Liver (tissue), 9 donors: ENCODE data around the gene PPP1R14D. TPM values are rescaled to one million over a fixed set of nuclear protein-coding genes. Genes with fewer than 3 reads are reported as not detected.

Experiments used
- DNase-seq: peaks from one replicate; pipeline ENCODE4 v3.0.0-alpha.2; 2017; ENCODE audit warnings: low spot score
- H3K27ac ChIP-seq, 2 donors: one replicate each; pipeline ENCODE4 v1.7.0; 2013; ENCODE audit warnings: inconsistent platforms in 2 of 2, low read length in 2 of 2, control low read depth in 1 of 2, low read depth in 1 of 2, mild to moderate bottlenecking in 1 of 2
- H3K27me3 ChIP-seq, 4 donors: one replicate each; pipeline versions ENCODE4 v1.6.1 to v1.7.0; 2013; ENCODE audit warnings: low read length in 3 of 4, inconsistent platforms in 1 of 4, mild to moderate bottlenecking in 1 of 4, moderate library complexity in 1 of 4; ENCODE audit not compliant: control insufficient read depth in 4 of 4, insufficient read depth in 4 of 4
- H3K36me3 ChIP-seq, 4 donors: one replicate each; pipeline versions ENCODE4 v1.6.1 to v1.7.0; 2013; ENCODE audit warnings: low read length in 3 of 4, mild to moderate bottlenecking in 3 of 4, low read depth in 1 of 4, moderate library complexity in 1 of 4; ENCODE audit not compliant: control insufficient read depth in 4 of 4, insufficient read depth in 3 of 4
- H3K4me1 ChIP-seq, 4 donors: one replicate each; pipeline versions ENCODE4 v1.6.1 to v1.7.0; 2013; ENCODE audit warnings: low read length in 3 of 4, mild to moderate bottlenecking in 3 of 4, moderate library complexity in 1 of 4; ENCODE audit not compliant: control insufficient read depth in 4 of 4, insufficient read depth in 4 of 4
- H3K4me3 ChIP-seq, 3 donors: one replicate each; pipeline versions ENCODE4 v1.6.1 to v1.7.0; 2013; ENCODE audit warnings: low read length in 3 of 3, control low read depth in 1 of 3, low read depth in 1 of 3, mild to moderate bottlenecking in 1 of 3
- H3K9ac ChIP-seq, 2 donors: one replicate each; pipeline ENCODE4 v1.7.0; 2013; ENCODE audit warnings: low read length in 2 of 2, mild to moderate bottlenecking in 2 of 2, moderate library complexity in 2 of 2, control low read depth in 1 of 2, low read depth in 1 of 2
- H3K9me3 ChIP-seq, 4 donors: one replicate each; pipeline versions ENCODE4 v1.6.1 to v1.7.0; 2013; ENCODE audit warnings: low read length in 3 of 4; ENCODE audit not compliant: control insufficient read depth in 4 of 4
- EGR1 ChIP-seq, 2 donors: IDR thresholded peaks; 2 replicates each; pipeline ENCODE4 v1.6.1; 2016 to 2018; ENCODE audit warnings: antibody characterized with exemption in 2 of 2, low read depth in 2 of 2
- FOXA1 ChIP-seq: IDR thresholded peaks from 2 replicates; pipeline ENCODE4 v1.6.1; 2016; ENCODE audit warnings: antibody characterized with exemption
- FOXA2 ChIP-seq: IDR thresholded peaks from 2 replicates; pipeline ENCODE4 v1.6.1; 2016; ENCODE audit warnings: antibody characterized with exemption
- GABPA ChIP-seq, 2 donors: IDR thresholded peaks in 1 of 2; conservative IDR thresholded peaks in 1 of 2; 2 replicates each; pipeline ENCODE4 v1.6.1; 2016; ENCODE audit warnings: antibody characterized with exemption in 2 of 2, mild to moderate bottlenecking in 1 of 2, moderate library complexity in 1 of 2
- HNF4A ChIP-seq, 2 donors: conservative IDR thresholded peaks; 2 replicates each; pipeline ENCODE4 v1.6.1; 2016; ENCODE audit warnings: antibody characterized with exemption in 2 of 2, mild to moderate bottlenecking in 2 of 2
- HNF4G ChIP-seq: IDR thresholded peaks from 2 replicates; pipeline ENCODE4 v1.6.1; 2016; ENCODE audit warnings: antibody characterized with exemption
- JUND ChIP-seq, 2 donors: IDR thresholded peaks; 2 replicates each; pipeline ENCODE4 v1.6.1; 2016; ENCODE audit warnings: antibody characterized with exemption in 2 of 2
- NR2F2 ChIP-seq: IDR thresholded peaks from 2 replicates; pipeline ENCODE4 v1.6.1; 2016; ENCODE audit warnings: antibody characterized with exemption
- RAD21 ChIP-seq, 2 donors: IDR thresholded peaks; 2 replicates each; pipeline ENCODE4 v1.6.1; 2016; ENCODE audit warnings: antibody characterized with exemption in 2 of 2, mild to moderate bottlenecking in 2 of 2
- RXRA ChIP-seq, 2 donors: IDR thresholded peaks; 2 replicates each; pipeline ENCODE4 v1.6.1; 2017 to 2018; ENCODE audit warnings: antibody characterized with exemption in 2 of 2, mild to moderate bottlenecking in 1 of 2
- SP1 ChIP-seq: IDR thresholded peaks from 2 replicates; pipeline ENCODE4 v1.6.1; 2018; ENCODE audit warnings: antibody characterized with exemption, mild to moderate bottlenecking
- TAF1 ChIP-seq: conservative IDR thresholded peaks from 2 replicates; pipeline ENCODE4 v1.6.1; 2016; ENCODE audit warnings: antibody characterized with exemption, mild to moderate bottlenecking
- YY1 ChIP-seq: IDR thresholded peaks from 2 replicates; pipeline ENCODE4 v1.6.1; 2016; ENCODE audit warnings: antibody characterized with exemption, mild to moderate bottlenecking
- WGBS: extraction: QIAGEN DNeasy Blood & Tissue Kit; methylation state at CpG from one replicate; pipeline ENCODE4 v1.1.7; 2013; 5-methylcytosine and 5-hydroxymethylcytosine counted together
- polyA plus RNA-seq, 2 donors: library from polyadenylated mRNA; stranded (reverse) in 1 of 2; unstranded in 1 of 2; fragments of 200-250 nt in 1 of 2; fragments of >200 nt in 1 of 2; fragmentation: Nextera tagmentation in 1 of 2; extraction: Ambion mirVana in 1 of 2; gene quantifications; one replicate each; pipeline versions ENCODE4 v1.2.1 to v1.2.3, GENCODE V29; 2013 to 2015
- total RNA-seq, 2 donors: library from RNA; depleted of rRNA; stranded (reverse); fragments of >200 nt; gene quantifications; one replicate each; pipeline ENCODE4 v1.2.3, GENCODE V29; 2014
- TF ChIP-seq, protein P1 (sequence below): IDR thresholded peaks from 2 replicates; pipeline ENCODE4 v1.6.1; 2016; ENCODE audit warnings: antibody characterized with exemption
- TF ChIP-seq, protein P2 (sequence below): IDR thresholded peaks from 2 replicates; pipeline ENCODE4 v1.6.1; 2016; ENCODE audit warnings: antibody characterized with exemption
- TF ChIP-seq, protein P3 (sequence below): IDR thresholded peaks from 2 replicates; pipeline ENCODE4 v1.6.1; 2016; ENCODE audit warnings: antibody characterized with exemption
- TF ChIP-seq, protein P4 (sequence below): IDR thresholded peaks from 2 replicates; pipeline ENCODE4 v1.6.1; 2016; ENCODE audit warnings: antibody characterized with exemption, mild to moderate bottlenecking
- TF ChIP-seq, protein P5 (sequence below): fragments of 150-350 bp; IDR thresholded peaks from 2 replicates; pipeline ENCODE4 v1.5.1; 2017; ENCODE audit warnings: improper control_type of control experiment, low read depth, low read length; ENCODE audit not compliant: missing input control
- donor health status: healthy.
- donor health status: healthy.
- donor health status: healthy.
- donor health status: healthy.
- donor health status: healthy.

PPP1R14D gene
- total and polyA plus RNA-seq, 4 donors = not detected

DNA sequence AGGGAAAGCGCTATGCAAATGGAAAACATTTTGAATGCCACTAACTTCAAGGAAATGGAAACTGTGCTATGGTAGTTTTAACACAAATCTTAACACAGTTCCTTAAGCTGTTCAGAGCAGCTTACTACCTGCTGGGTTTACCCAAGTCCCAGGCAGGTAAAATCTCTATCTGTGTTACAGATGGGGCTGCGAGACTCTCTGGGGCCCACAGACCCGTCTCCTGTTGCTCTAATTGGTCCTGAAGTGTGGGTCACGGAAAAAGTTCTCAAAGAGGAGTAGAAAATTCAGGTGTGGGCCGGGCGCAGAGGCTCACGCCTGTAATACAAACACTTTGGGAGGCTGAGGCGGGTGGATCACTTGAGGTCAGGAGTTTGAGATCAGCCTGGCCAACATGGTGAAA, 38.5 kb downstream of the PPP1R14D start:
- WGBS = 95% methylated on average over 8 of the region's 8 CpGs
- H3K4me1 ChIP-seq = peaks cover 5 to 24% (median 10%) of the 10 kb centered on the region in 4 donors

DNA sequence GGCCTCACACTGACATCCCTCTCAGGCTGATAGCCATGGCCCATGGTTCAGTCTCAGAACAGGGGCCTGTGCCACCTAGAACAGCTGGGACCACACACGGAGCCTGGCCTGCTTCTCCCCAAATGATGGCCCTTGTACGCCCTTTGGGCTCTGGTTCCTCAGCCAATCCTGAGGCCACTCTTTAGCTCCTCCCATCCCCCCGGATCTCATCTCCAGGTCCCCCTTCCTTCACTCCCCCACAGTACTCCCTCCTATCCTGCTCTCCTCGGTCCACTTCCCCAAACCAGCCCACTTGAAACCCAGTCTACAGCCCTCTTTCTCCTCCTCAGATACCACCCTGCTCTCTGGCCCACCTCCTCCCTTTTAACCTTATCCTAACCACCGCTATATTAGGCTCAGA, 39.4 kb downstream of the PPP1R14D start:
- Histone ChIP-seq H3K27me3 (no peaks in the 10 kb centered on the region), H3K4me3 (no peak overlapping the region), H3K4me1 (peaks cover 2 to 24% (median 10%) of the 10 kb centered on the region in 4 donors), H3K9ac (no peak overlapping the region), H3K36me3 (peaks cover 0 to 5% (median under 1%) of the 10 kb centered on the region in 4 donors), H3K9me3 (no peaks in the 10 kb centered on the region), H3K27ac (no peak overlapping the region)
- DNase-seq = no peak
- WGBS = 93% methylated on average over 5 of the region's 5 CpGs
- TF ChIP-seq, protein P1, sequence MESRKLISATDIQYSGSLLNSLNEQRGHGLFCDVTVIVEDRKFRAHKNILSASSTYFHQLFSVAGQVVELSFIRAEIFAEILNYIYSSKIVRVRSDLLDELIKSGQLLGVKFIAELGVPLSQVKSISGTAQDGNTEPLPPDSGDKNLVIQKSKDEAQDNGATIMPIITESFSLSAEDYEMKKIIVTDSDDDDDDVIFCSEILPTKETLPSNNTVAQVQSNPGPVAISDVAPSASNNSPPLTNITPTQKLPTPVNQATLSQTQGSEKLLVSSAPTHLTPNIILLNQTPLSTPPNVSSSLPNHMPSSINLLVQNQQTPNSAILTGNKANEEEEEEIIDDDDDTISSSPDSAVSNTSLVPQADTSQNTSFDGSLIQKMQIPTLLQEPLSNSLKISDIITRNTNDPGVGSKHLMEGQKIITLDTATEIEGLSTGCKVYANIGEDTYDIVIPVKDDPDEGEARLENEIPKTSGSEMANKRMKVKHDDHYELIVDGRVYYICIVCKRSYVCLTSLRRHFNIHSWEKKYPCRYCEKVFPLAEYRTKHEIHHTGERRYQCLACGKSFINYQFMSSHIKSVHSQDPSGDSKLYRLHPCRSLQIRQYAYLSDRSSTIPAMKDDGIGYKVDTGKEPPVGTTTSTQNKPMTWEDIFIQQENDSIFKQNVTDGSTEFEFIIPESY = no peak
- TF ChIP-seq, protein P2, sequence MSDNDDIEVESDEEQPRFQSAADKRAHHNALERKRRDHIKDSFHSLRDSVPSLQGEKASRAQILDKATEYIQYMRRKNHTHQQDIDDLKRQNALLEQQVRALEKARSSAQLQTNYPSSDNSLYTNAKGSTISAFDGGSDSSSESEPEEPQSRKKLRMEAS = no peak
- TF ChIP-seq HNF4A (conservative IDR thresholded peaks at IDR 0.05) (no peak), NR2F2 (no peak), GABPA (IDR thresholded peaks at IDR 0.05 in 1 of 2, conservative IDR thresholded peaks at IDR 0.05 in 1 of 2) (no peak), HNF4G (no peak), FOXA1 (no peak), YY1 (no peak), RXRA (IDR thresholded peaks at IDR 0.05) (no peak), JUND (IDR thresholded peaks at IDR 0.05) (no peak), TAF1 (no peak)

More for the DNA sequence above, 38.5 kb downstream of the PPP1R14D start:
- no peak overlapping the region for H3K27ac ChIP-seq
- no peak for DNase-seq
- H3K9me3 ChIP-seq = no peaks in the 10 kb centered on the region
- H3K9ac ChIP-seq = no peak overlapping the region
- H3K27me3 ChIP-seq = no peaks in the 10 kb centered on the region
- TF ChIP-seq FOXA1 (no peak), TAF1 (no peak), FOXA2 (no peak), HNF4A (conservative IDR thresholded peaks at IDR 0.05) (no peak), EGR1 (IDR thresholded peaks at IDR 0.05; ENCODE audit: low read depth in 2 of 2) (no peak), NR2F2 (no peak), SP1 (no peak), RAD21 (IDR thresholded peaks at IDR 0.05) (no peak), YY1 (no peak), RXRA (IDR thresholded peaks at IDR 0.05) (no peak), HNF4G (no peak)
- TF ChIP-seq, protein P2 = no peak
- TF ChIP-seq, protein P3, sequence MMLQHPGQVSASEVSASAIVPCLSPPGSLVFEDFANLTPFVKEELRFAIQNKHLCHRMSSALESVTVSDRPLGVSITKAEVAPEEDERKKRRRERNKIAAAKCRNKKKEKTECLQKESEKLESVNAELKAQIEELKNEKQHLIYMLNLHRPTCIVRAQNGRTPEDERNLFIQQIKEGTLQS = no peak
- TF ChIP-seq, protein P4, sequence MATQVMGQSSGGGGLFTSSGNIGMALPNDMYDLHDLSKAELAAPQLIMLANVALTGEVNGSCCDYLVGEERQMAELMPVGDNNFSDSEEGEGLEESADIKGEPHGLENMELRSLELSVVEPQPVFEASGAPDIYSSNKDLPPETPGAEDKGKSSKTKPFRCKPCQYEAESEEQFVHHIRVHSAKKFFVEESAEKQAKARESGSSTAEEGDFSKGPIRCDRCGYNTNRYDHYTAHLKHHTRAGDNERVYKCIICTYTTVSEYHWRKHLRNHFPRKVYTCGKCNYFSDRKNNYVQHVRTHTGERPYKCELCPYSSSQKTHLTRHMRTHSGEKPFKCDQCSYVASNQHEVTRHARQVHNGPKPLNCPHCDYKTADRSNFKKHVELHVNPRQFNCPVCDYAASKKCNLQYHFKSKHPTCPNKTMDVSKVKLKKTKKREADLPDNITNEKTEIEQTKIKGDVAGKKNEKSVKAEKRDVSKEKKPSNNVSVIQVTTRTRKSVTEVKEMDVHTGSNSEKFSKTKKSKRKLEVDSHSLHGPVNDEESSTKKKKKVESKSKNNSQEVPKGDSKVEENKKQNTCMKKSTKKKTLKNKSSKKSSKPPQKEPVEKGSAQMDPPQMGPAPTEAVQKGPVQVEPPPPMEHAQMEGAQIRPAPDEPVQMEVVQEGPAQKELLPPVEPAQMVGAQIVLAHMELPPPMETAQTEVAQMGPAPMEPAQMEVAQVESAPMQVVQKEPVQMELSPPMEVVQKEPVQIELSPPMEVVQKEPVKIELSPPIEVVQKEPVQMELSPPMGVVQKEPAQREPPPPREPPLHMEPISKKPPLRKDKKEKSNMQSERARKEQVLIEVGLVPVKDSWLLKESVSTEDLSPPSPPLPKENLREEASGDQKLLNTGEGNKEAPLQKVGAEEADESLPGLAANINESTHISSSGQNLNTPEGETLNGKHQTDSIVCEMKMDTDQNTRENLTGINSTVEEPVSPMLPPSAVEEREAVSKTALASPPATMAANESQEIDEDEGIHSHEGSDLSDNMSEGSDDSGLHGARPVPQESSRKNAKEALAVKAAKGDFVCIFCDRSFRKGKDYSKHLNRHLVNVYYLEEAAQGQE = no peak
- TF ChIP-seq, protein P1 = no peak
- TF ChIP-seq, protein P5, sequence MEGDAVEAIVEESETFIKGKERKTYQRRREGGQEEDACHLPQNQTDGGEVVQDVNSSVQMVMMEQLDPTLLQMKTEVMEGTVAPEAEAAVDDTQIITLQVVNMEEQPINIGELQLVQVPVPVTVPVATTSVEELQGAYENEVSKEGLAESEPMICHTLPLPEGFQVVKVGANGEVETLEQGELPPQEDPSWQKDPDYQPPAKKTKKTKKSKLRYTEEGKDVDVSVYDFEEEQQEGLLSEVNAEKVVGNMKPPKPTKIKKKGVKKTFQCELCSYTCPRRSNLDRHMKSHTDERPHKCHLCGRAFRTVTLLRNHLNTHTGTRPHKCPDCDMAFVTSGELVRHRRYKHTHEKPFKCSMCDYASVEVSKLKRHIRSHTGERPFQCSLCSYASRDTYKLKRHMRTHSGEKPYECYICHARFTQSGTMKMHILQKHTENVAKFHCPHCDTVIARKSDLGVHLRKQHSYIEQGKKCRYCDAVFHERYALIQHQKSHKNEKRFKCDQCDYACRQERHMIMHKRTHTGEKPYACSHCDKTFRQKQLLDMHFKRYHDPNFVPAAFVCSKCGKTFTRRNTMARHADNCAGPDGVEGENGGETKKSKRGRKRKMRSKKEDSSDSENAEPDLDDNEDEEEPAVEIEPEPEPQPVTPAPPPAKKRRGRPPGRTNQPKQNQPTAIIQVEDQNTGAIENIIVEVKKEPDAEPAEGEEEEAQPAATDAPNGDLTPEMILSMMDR = no peak
- H3K36me3 ChIP-seq = peaks cover 0 to 5% (median under 1%) of the 10 kb centered on the region in 4 donors
- no peak overlapping the region for H3K4me3 ChIP-seq
